Measurements from ENCODE around the gene FAM181A.

Gene FAM181A

DNA sequence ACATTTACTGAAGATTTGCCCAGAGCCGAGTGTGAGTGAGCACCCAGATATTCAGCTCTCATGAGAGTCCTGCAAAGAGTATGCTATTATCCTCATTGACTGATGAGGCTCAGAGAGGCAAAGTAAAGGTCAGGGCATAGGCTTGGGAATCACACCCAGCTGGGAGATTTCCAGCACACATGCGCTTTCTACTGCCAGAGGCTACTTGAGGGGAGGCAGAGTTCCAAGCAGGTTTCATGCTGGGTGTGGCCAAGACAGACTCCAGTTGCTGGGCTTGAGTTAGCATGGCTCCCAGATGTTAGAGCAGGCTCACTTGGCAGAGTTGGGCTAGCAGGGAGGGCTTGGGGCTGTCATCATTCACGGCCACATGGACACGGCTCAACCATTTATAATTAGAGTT, 14.4 kb upstream of the FAM181A start:
- H3K27me3 ChIP-seq (ENCODE audit: low read depth): no peaks in the 10 kb centered on the region
- no peak overlapping the region for H3K4me3 ChIP-seq
- no peaks in the 10 kb centered on the region for H3K36me3 ChIP-seq (replicated peaks)
- H3K4me1 ChIP-seq: no peaks in the 10 kb centered on the region
- in situ Hi-C loops (cut with MboI; ENCODE audit: low sequenced_read_pairs): no loop called here
- DNase-seq (ENCODE audit: low spot score in 2 of 2): no peak
- H3K9me3 ChIP-seq: no peaks in the 10 kb centered on the region

DNA sequence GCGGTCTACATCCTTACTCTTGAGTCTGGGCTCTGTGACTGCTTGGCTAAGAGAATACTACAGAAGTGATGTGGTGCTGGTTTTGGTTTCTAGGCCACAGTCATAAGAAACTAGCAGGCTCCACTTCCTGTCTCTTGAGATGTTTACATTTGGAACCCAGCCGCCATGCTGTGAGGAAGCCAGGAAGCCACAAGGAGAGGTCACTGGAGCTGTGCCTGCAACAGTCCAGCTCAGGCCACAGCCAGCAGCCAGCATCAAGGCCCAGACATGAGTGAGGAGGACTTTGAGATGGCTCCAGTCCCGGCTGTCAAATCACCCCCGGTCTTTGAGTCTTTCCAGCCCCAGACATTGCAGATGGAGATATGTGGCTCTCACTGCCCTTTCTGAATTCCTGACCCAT, 12.9 kb upstream of the FAM181A start:
- Histone ChIP-seq H3K36me3 (replicated peaks) (no peaks in the 10 kb centered on the region), H3K4me3 (no peak overlapping the region), H3K27me3 (ENCODE audit: low read depth) (no peaks in the 10 kb centered on the region), H3K4me1 (no peaks in the 10 kb centered on the region), H3K9me3 (no peaks in the 10 kb centered on the region)
- in situ Hi-C loops (cut with MboI; ENCODE audit: low sequenced_read_pairs): no loop called here
- DNase-seq (ENCODE audit: low spot score in 2 of 2): no peak

DNA sequence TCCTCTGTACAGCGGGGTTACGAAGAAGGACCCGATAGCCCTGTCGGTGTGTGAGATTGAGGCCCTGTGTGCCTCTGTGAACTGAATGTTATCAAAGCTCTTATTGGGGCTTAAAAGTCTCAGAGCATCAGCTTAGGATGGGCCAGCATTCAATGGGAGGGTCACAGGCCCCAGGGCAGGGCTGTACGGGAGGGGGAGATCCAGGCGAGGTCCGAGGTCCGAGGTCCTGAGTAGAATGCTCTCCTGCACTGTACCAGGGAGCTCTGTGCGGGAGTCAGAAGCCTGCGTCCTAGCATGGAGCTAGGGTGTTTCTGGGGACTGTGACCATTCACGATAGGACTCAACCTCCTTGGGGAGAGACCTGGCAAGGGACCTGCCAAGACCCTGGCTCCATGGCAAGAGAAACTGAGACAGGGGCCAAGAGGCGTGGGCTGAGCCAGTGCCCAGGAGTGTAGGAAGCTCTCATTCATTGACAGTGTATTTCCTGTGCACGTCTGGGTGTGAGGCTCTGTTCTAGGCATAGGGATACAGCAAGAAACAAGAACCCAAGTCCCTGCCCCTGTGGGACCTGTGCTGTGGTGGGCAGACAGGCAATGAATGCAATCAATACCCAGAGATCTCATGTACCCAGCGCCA, 12.0 kb upstream of the FAM181A start:
- in situ Hi-C loops (cut with MboI; ENCODE audit: low sequenced_read_pairs): no loop called here
- H3K36me3 ChIP-seq (replicated peaks): no peaks in the 10 kb centered on the region
- H3K4me1 ChIP-seq: no peaks in the 10 kb centered on the region
- H3K9me3 ChIP-seq: no peaks in the 10 kb centered on the region
- H3K27me3 ChIP-seq (ENCODE audit: low read depth): no peaks in the 10 kb centered on the region
- DNase-seq (ENCODE audit: low spot score in 2 of 2): no peak
- H3K4me3 ChIP-seq: no peak overlapping the region

DNA sequence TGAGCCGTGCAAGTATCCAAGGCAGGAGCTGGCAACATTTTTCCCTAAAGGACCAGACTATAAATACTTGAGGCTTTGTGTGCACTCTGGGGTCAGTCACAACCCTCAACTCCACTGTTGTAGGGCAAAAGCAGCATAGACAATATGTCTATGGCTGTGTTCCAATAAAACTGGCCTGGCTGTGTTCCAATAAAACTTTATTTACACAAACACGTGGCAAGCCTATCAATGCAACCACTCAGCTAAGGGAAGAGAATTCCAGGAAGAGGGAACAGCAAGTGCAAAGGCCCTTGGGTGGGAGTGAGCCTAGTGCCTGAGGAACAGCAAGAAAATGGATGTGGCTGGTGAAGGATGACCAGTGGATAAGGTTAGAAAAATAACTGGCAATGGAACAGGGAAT, 11.3 kb upstream of the FAM181A start:
- H3K4me3 ChIP-seq: no peak overlapping the region
- H3K36me3 ChIP-seq (replicated peaks): no peaks in the 10 kb centered on the region
- DNase-seq (ENCODE audit: low spot score in 2 of 2): no peak
- H3K4me1 ChIP-seq: no peaks in the 10 kb centered on the region
- in situ Hi-C loops (cut with MboI; ENCODE audit: low sequenced_read_pairs): no loop called here
- H3K9me3 ChIP-seq: no peaks in the 10 kb centered on the region
- no peaks in the 10 kb centered on the region for H3K27me3 ChIP-seq (ENCODE audit: low read depth)

DNA sequence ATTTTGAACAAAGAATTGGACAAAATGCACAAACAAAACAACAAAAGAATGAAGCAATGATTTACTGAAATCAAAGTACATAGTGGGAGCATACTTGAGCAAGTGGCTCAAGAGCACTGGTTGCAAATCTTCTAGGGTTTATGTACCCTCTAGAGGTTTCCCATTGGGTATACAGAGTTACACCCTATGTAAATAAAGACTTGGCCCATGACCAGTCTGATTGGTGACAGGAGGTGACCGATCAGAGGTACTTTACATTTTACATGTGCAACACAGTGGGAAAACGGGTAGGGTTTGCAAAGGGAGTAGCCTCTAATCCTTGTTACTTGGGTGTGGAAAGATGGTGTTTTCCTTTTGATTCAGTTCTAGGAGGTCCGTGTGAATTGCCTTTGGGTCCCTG, 10.6 kb upstream of the FAM181A start:
- Histone ChIP-seq H3K36me3 (replicated peaks) (no peaks in the 10 kb centered on the region), H3K9me3 (no peaks in the 10 kb centered on the region), H3K4me3 (no peak overlapping the region), H3K27me3 (ENCODE audit: low read depth) (no peaks in the 10 kb centered on the region), H3K4me1 (no peaks in the 10 kb centered on the region)
- no peak for DNase-seq (ENCODE audit: low spot score in 2 of 2)
- in situ Hi-C loops (cut with MboI; ENCODE audit: low sequenced_read_pairs): no loop called here

DNA sequence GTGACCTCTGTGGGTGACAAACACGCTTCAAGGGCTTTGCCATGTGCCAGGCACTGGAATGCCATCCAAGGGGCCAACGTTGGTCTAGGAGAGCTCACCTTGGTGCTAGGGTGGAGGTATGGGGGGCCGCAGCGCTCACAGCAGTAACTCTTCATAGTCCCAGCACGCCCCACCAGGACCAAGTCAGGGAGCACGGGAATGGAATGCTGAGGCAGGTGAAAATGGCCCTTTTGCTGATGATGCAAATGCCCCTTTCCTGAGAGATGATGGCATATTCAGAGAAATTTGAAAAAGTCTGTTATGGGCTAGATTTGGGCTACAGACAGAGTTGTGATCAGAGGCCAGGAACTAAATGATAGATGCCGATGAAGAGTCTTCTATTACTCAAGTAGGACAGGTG, 10.0 kb upstream of the FAM181A start:
- Histone ChIP-seq H3K9me3 (no peaks in the 10 kb centered on the region), H3K4me3 (no peak overlapping the region), H3K36me3 (replicated peaks) (no peaks in the 10 kb centered on the region), H3K27me3 (ENCODE audit: low read depth) (no peaks in the 10 kb centered on the region), H3K4me1 (no peaks in the 10 kb centered on the region)
- no peak for DNase-seq (ENCODE audit: low spot score in 2 of 2)
- in situ Hi-C loops (cut with MboI; ENCODE audit: low sequenced_read_pairs): no loop called here

DNA sequence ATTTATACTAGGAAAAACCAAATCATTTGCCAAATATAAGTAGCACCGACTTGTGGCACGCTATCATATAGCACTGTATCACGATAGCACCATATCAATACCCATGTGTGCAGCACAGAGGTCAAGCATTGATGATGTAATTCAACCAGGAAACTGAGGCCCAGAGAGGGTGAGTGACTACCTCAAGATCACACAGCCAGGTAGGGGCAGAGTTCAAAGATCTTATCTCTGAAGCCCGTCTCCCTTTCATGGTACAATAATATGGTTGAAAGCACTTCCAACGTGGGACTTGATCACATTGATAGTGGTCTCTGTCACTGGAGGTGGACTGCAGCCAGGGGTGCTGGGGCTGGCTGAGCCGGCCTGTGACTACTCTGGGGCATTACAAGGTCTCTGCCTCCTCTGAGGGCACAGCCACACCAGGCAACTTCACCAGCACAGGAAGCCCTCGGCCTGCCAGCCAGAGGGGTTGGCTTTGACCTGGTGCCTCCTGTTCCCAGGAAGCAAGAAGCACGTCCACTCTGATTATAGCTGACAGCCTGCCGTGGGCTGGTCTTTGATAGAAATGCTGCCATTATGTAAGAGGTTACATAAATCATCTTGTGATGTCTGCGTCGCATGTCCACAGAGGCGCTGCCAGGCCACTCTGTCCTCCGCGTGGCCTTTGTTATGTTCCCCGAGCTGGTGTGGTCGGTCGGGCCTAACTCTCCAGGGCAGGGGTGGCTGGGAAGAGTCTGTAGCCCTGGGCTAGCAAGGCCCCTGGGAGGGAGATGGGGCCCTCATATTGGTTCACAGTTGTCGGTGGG, 5.9 kb upstream of the FAM181A start:
- in situ Hi-C loops (cut with MboI; ENCODE audit: low sequenced_read_pairs): no loop called here
- Histone ChIP-seq H3K4me3 (no peak overlapping the region), H3K9me3 (no peaks in the 10 kb centered on the region), H3K27me3 (ENCODE audit: low read depth) (no peaks in the 10 kb centered on the region), H3K36me3 (replicated peaks) (no peaks in the 10 kb centered on the region), H3K4me1 (no peaks in the 10 kb centered on the region)
- no peak for DNase-seq (ENCODE audit: low spot score in 2 of 2)

DNA sequence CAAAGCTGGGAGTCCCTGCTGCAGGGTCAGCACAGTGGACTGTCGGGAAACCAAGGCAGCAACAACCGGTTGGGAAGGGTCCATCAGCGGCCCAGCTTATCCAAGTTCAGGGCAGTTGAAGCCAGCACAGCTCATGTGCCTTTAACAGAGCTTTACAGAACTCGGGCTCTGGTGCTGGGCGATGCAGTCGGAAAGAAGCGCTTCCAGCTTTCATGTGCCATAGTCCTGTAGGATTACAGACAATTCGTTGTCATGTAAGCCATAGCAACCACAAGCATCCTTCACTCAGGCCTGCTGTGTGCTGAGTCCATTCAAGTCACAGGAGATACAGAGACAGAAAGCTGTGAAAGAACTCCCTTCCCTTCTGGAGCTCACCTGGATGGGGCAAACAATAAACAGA, 3.5 kb upstream of the FAM181A start:
- no peak for DNase-seq (ENCODE audit: low spot score in 2 of 2)
- no peaks in the 10 kb centered on the region for H3K36me3 ChIP-seq (replicated peaks)
- H3K4me3 ChIP-seq: no peak overlapping the region
- H3K27me3 ChIP-seq (ENCODE audit: low read depth): no peaks in the 10 kb centered on the region
- in situ Hi-C loops (cut with MboI; ENCODE audit: low sequenced_read_pairs): no loop called here
- no peaks in the 10 kb centered on the region for H3K4me1 ChIP-seq
- H3K9me3 ChIP-seq: no peaks in the 10 kb centered on the region

DNA sequence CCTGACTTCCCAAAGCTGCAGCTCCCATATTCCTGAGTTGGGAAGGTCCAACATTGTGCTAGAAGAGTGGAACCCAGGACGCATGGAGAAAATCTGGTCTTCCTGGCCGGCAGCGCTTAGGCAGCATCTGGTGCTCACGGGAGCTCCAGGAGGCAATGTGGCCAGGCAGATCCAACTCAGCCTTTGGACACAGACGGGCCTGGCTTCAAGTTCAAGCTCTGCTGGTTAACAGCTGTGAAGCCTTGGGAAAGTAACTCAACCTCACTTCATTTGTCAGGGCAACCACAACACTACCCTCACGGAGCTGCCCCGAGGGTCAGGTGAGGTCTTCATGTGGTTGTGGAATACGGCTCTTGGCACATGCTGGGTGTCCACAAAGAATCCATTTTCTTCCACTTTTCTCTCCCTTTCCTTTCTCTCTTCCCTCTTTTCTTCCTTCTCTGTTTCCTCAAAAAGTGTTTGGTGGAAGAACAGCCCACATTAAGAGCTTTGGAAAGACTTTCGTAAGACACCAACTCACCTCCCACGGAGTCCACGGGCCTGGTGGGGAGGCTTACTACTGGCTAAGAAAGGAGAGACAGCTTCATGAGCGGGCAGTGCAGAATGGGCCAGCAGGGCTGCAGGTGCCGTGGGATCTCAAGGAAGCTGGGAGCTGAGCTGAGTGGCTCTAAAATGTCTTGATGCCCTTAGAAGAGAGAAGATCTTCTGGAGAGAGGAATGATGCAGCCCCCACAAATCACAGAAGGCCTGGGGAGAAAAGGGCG, 2.4 kb upstream of the FAM181A start:
- H3K9me3 ChIP-seq: no peaks in the 10 kb centered on the region
- DNase-seq (ENCODE audit: low spot score in 2 of 2): no peak
- no peak overlapping the region for H3K4me3 ChIP-seq
- H3K27me3 ChIP-seq (ENCODE audit: low read depth): no peaks in the 10 kb centered on the region
- no peaks in the 10 kb centered on the region for H3K4me1 ChIP-seq
- no peaks in the 10 kb centered on the region for H3K36me3 ChIP-seq (replicated peaks)
- in situ Hi-C loops (cut with MboI; ENCODE audit: low sequenced_read_pairs): no loop called here

DNA sequence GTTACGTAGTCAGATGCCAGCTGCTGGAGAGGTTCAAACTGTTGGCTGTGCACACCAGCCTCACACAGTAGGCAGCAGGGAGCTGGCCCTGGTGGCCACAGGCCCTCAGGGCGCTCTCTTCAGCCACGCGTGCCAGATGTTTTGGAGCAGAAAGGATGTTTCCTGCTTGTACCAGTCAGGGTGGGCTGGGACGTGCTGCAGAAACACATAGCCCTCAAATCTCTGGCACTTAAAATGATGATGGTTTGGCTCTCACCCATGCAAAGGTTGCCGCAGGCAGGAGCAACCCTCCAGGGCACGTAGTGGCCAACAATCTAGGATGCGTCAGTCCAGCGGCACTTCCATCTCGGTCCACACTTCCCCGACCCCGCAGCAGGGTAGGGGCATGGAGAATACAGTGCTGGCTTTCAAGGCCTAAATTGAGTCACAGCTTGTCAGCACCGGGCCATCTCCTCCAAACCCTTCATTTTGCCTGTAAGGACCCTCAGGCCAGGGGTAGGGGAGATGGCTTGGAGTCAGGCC, 1.7 kb upstream of the FAM181A start:
- no peak for DNase-seq (ENCODE audit: low spot score in 2 of 2)
- no peak overlapping the region for H3K4me3 ChIP-seq
- in situ Hi-C loops (cut with MboI; ENCODE audit: low sequenced_read_pairs): no loop called here
- H3K4me1 ChIP-seq: no peaks in the 10 kb centered on the region
- H3K9me3 ChIP-seq: no peaks in the 10 kb centered on the region
- H3K36me3 ChIP-seq (replicated peaks): no peaks in the 10 kb centered on the region
- no peaks in the 10 kb centered on the region for H3K27me3 ChIP-seq (ENCODE audit: low read depth)

DNA sequence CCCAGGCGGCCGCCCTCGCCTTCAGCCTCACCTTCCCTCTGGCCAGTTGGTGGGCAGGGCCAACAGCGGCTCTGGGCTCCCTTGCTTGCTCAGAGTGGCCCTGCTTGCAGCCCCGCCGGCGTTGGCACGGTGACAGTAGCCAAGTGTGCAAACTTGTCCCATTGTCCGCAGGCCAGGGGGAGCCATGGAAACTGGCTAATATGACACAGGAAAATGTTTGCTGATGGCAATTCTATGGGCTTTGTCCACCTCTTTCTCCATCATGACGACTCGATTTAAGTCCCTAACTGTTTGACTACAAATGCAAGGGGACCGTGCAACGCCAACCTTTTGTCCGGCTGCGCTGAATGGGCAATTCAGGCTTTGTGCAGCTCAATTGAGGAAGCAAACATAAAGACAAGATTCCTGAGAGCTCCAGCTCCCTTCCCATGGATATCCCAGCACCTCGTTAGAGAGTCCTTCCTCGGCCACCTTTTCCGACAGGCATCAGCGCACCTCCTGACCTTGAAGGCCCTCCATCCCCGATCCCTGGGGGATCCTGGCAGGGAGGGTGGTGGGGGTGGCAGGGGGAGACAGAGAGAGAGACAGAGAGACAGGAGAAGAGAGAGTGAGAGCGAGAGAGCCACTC, 785 bp upstream of the FAM181A start:
- Histone ChIP-seq H3K4me3 (no peak overlapping the region), H3K9me3 (no peaks in the 10 kb centered on the region), H3K4me1 (no peaks in the 10 kb centered on the region), H3K36me3 (replicated peaks) (no peaks in the 10 kb centered on the region), H3K27me3 (ENCODE audit: low read depth) (no peaks in the 10 kb centered on the region)
- DNase-seq (ENCODE audit: low spot score in 2 of 2): peak in 1 of 2 experiments; percentile 43
- in situ Hi-C loops (cut with MboI; ENCODE audit: low sequenced_read_pairs): no loop called here

DNA sequence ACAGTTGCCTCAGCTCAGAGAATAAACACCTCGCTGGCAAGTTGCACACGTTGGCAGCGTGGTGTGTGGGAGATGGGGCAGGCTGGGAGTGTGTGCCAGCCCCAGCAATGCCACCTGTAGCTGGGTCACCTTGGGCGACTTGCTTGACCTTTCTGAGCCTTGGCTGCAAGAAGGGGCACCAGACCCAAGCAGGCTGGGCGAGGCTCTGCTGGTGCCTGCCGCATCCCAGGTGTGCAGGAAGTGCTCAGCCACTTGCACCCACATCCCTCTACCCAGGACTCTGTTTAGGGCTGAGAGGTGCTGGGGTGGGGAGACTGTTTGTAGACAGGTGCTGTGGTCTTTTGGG, 629 bp downstream of the FAM181A start:
- no peaks in the 10 kb centered on the region for H3K9me3 ChIP-seq
- no peaks in the 10 kb centered on the region for H3K27me3 ChIP-seq (ENCODE audit: low read depth)
- H3K4me1 ChIP-seq: no peaks in the 10 kb centered on the region
- no peak for DNase-seq (ENCODE audit: low spot score in 2 of 2)
- H3K36me3 ChIP-seq (replicated peaks): no peaks in the 10 kb centered on the region
- in situ Hi-C loops (cut with MboI; ENCODE audit: low sequenced_read_pairs): no loop called here
- no peak overlapping the region for H3K4me3 ChIP-seq

DNA sequence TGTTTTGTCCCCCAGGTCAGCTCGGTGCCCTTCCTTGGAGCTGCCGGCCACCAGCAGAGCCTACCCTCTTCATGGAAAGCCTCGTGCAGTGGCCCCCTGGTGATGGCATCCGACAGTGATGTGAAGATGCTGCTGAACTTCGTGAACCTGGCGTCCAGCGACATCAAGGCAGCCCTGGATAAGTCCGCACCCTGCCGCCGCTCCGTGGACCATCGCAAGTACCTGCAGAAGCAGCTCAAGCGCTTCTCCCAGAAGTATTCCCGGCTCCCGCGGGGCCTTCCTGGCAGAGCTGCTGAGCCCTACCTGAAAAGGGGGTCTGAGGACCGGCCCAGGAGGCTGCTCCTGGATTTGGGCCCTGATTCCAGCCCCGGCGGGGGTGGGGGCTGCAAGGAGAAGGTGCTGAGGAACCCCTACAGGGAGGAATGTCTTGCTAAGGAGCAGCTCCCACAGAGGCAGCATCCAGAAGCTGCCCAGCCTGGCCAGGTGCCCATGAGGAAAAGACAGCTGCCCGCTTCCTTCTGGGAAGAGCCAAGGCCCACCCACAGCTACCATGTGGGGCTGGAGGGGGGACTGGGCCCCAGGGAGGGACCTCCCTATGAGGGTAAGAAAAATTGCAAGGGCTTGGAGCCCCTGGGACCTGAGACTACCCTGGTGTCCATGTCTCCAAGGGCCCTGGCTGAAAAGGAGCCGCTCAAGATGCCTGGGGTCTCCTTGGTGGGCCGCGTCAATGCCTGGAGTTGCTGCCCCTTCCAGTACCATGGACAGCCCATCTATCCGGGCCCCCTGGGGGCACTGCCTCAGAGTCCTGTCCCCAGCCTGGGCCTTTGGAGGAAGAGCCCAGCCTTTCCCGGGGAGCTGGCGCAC, 1.3 kb downstream of the FAM181A start:
- H3K9me3 ChIP-seq: no peaks in the 10 kb centered on the region
- H3K27me3 ChIP-seq (ENCODE audit: low read depth): no peaks in the 10 kb centered on the region
- H3K4me3 ChIP-seq: no peak overlapping the region
- DNase-seq (ENCODE audit: low spot score in 2 of 2): no peak
- in situ Hi-C loops (cut with MboI; ENCODE audit: low sequenced_read_pairs): no loop called here
- H3K4me1 ChIP-seq: no peaks in the 10 kb centered on the region
- no peaks in the 10 kb centered on the region for H3K36me3 ChIP-seq (replicated peaks)
